CD4-positive, alpha-beta memory T cell (primary cell): ENCODE results near the gene THPO. TPM values are rescaled to one million over a fixed set of nuclear protein-coding genes. Genes with fewer than 3 reads are reported as not detected.
"Not testable (repeated sequence)": the region's sequence is repeated elsewhere in the genome, so short reads cannot be mapped to it uniquely, and the experiment has no call there.

ENCODE experiments used
- CTCF ChIA-PET: fragments of 350-600 bp; sonication (Branson Sonifier 250); formaldehyde crosslinking; loops from one replicate; lab custom pipeline; 2021; ENCODE audit warnings: inconsistent platforms; ENCODE audit not compliant: partially characterized antibody; lab: Charles Lee
- POLR2A ChIA-PET: fragments of 350-600 bp; sonication (Branson Sonifier 250); formaldehyde crosslinking; loops from one replicate; lab custom pipeline; 2021; ENCODE audit not compliant: partially characterized antibody; lab: Charles Lee
- DNase-seq, 5 donors: peaks; one replicate each; pipeline versions ENCODE4 v3.0.0 to v3.0.0-alpha.2; 2020 to 2022; ENCODE audit warnings: mixed read lengths in 1 of 5
- H3K27ac ChIP-seq: one replicate; pipeline ENCODE4 v1.7.0; 2013; ENCODE audit warnings: low read depth, low read length
- H3K27me3 ChIP-seq: 2 replicates; pipeline ENCODE4 v1.7.0; 2013; ENCODE audit warnings: mild to moderate bottlenecking, low read length, moderate library complexity; ENCODE audit not compliant: insufficient read depth
- H3K36me3 ChIP-seq: 2 replicates; pipeline ENCODE4 v1.7.0; 2013; ENCODE audit warnings: mild to moderate bottlenecking, low read length, moderate library complexity; ENCODE audit not compliant: insufficient read depth
- H3K4me1 ChIP-seq: 2 replicates; pipeline ENCODE4 v1.7.0; 2013; ENCODE audit warnings: mild to moderate bottlenecking, low read length, moderate library complexity; ENCODE audit not compliant: insufficient read depth
- H3K4me3 ChIP-seq, 2 donors: one replicate each; pipeline ENCODE4 v1.7.0; 2013; ENCODE audit warnings: low read length in 2 of 2, mild to moderate bottlenecking in 1 of 2
- H3K9me3 ChIP-seq, 2 donors: one replicate each; pipeline ENCODE4 v1.7.0; 2013; ENCODE audit warnings: low read length in 2 of 2, control low read depth in 1 of 2; ENCODE audit not compliant: control insufficient read depth in 1 of 2
- H3K27ac Mint-ChIP-seq, 7 donors: one replicate each; pipeline ENCODE4 v1.8.0; 2020 to 2021; ENCODE audit warnings: mixed read lengths in 7 of 7, mild to moderate bottlenecking in 6 of 7, inconsistent platforms in 3 of 7, moderate library complexity in 3 of 7
- H3K27me3 Mint-ChIP-seq, 2 donors: one replicate each; pipeline ENCODE4 v1.8.0; 2020 to 2021; ENCODE audit warnings: mixed read lengths in 2 of 2
- H3K36me3 Mint-ChIP-seq, 2 donors: one replicate each; pipeline ENCODE4 v1.8.0; 2020 to 2021; ENCODE audit warnings: mixed read lengths in 2 of 2, inconsistent platforms in 1 of 2, mild to moderate bottlenecking in 1 of 2
- H3K4me1 Mint-ChIP-seq, 4 donors: one replicate each; pipeline ENCODE4 v1.8.0; 2020 to 2021; ENCODE audit warnings: mixed read lengths in 4 of 4, mild to moderate bottlenecking in 1 of 4
- H3K4me3 Mint-ChIP-seq, 8 donors: one replicate each; pipeline ENCODE4 v1.8.0; 2020 to 2021; ENCODE audit warnings: mixed read lengths in 8 of 8, mild to moderate bottlenecking in 7 of 8, moderate library complexity in 6 of 8, inconsistent platforms in 3 of 8
- H3K9me3 Mint-ChIP-seq, 8 donors: one replicate each; pipeline ENCODE4 v1.8.0; 2020 to 2021; ENCODE audit warnings: mixed read lengths in 8 of 8, mild to moderate bottlenecking in 5 of 8, inconsistent platforms in 3 of 8, moderate library complexity in 1 of 8
- intact Hi-C: fragments of 100-400 bp; cut with micrococcal nuclease; formaldehyde crosslinking; loops from one replicate; pipeline ENCODE4 v1.15.1; 2023
- polyA plus RNA-seq, 2 donors: library from polyadenylated mRNA; unstranded; fragments of 300-500 nt; fragmentation: Illumina TruSeq; gene quantifications; one replicate each; pipeline ENCODE4 v1.2.3, GENCODE V29; 2021
- total RNA-seq, 2 experiments: library from RNA; stranded (reverse); gene quantifications; one replicate each; pipeline ENCODE4 v1.2.3, GENCODE V29; 2021

THPO gene
- total and polyA plus RNA-seq, 4 experiments from 2014 or later, result not detected

GRCh38 chr3:184344579-184345316, 33.3 kb downstream of the THPO start:
- CTCF ChIA-PET, result no interaction called here

GRCh38 chr3:184343200-184343876, 34.7 kb downstream of the THPO start:
- no peak for DNase-seq
- H3K4me3 ChIP-seq, result no peak overlapping the region
- no peaks in the 10 kb centered on the region for H3K4me1 ChIP-seq
- no peaks in the 10 kb centered on the region for H3K27me3 Mint-ChIP-seq
- H3K27ac Mint-ChIP-seq, result peak overlapping the region in 1 of 7 donors; percentile 35
- H3K9me3 ChIP-seq, result no peaks in the 10 kb centered on the region
- H3K4me1 Mint-ChIP-seq, result peaks cover 1 to 16% (median 3%) of the 10 kb centered on the region in 4 donors
- CTCF ChIA-PET, result no interaction called here
- intact Hi-C loops, result no loop called here
- H3K9me3 Mint-ChIP-seq, result no peaks in the 10 kb centered on the region
- peaks cover 3% of the 10 kb centered on the region for H3K36me3 ChIP-seq
- H3K4me3 Mint-ChIP-seq, result no peak overlapping the region
- no peaks in the 10 kb centered on the region for H3K27me3 ChIP-seq
- POLR2A ChIA-PET, result no interaction called here
- no peak overlapping the region for H3K27ac ChIP-seq
- H3K36me3 Mint-ChIP-seq, result peaks cover 4 to 13% of the 10 kb centered on the region in 2 donors

More at GRCh38 chr3:184344579-184345316, 33.3 kb downstream of the THPO start:
- POLR2A ChIA-PET, result no interaction called here
- Histone ChIP-seq H3K36me3 (peaks cover 3% of the 10 kb centered on the region), H3K9me3 (no peaks in the 10 kb centered on the region), H3K27ac (no peak overlapping the region), H3K4me3 (no peak overlapping the region), H3K27me3 (no peaks in the 10 kb centered on the region), H3K4me1 (no peaks in the 10 kb centered on the region)
- intact Hi-C loops, result no loop called here
- Mint-ChIP-seq H3K9me3 (no peaks in the 10 kb centered on the region), H3K4me1 (peaks cover 0 to 16% (median under 1%) of the 10 kb centered on the region in 4 donors), H3K27me3 (no peaks in the 10 kb centered on the region), H3K27ac (no peak overlapping the region), H3K4me3 (no peak overlapping the region), H3K36me3 (peaks cover 4 to 13% of the 10 kb centered on the region in 2 donors)
- no peak for DNase-seq

GRCh38 chr3:184341925-184342324, 36.1 kb downstream of the THPO start:
- H3K4me3 Mint-ChIP-seq, result no peak overlapping the region
- H3K4me1 Mint-ChIP-seq, result peaks cover 9 to 30% (median 17%) of the 10 kb centered on the region in 4 donors
- Histone ChIP-seq H3K27ac (no peak overlapping the region), H3K36me3 (peaks cover 3% of the 10 kb centered on the region), H3K4me3 (no peak overlapping the region), H3K9me3 (no peaks in the 10 kb centered on the region), H3K27me3 (no peaks in the 10 kb centered on the region), H3K4me1 (peaks cover 6% of the 10 kb centered on the region)
- intact Hi-C loops, result no loop called here
- ChIA-PET CTCF (no interaction called here), POLR2A (no interaction called here)
- peaks cover 4 to 13% of the 10 kb centered on the region in 2 donors for H3K36me3 Mint-ChIP-seq
- no peak for DNase-seq
- H3K27ac Mint-ChIP-seq, result peak overlapping the region in 2 of 7 donors; percentile 72 to 76
- no peaks in the 10 kb centered on the region for H3K9me3 Mint-ChIP-seq
- no peaks in the 10 kb centered on the region for H3K27me3 Mint-ChIP-seq

- H3K27me3 ChIP-seq, H3K4me3 ChIP-seq, H3K9me3 Mint-ChIP-seq, H3K9me3 ChIP-seq, H3K27ac ChIP-seq, H3K27ac Mint-ChIP-seq, intact Hi-C loops, DNase-seq, H3K36me3 ChIP-seq, H3K4me3 Mint-ChIP-seq, H3K27me3 Mint-ChIP-seq: not testable (repeated sequence)
- peaks cover 20% of the 10 kb centered on the region for H3K4me1 ChIP-seq
- H3K4me1 Mint-ChIP-seq, result peaks cover 16 to 43% (median 26%) of the 10 kb centered on the region in 4 donors
- ChIA-PET POLR2A (interaction anchor here (1.0 kb wide), 1 partner anchor 23 kb away, joined by 3 read pairs; no protein-coding TSS in a partner anchor), CTCF (interaction anchor here (1.0 kb wide), 1 partner anchor 37 kb away, joined by 3 read pairs; no protein-coding TSS in a partner anchor)
- peaks cover 5 to 16% of the 10 kb centered on the region in 2 donors for H3K36me3 Mint-ChIP-seq
These were observed 38.4 kb downstream of the THPO start for GRCh38 chr3:184339451-184340135.

DNA sequence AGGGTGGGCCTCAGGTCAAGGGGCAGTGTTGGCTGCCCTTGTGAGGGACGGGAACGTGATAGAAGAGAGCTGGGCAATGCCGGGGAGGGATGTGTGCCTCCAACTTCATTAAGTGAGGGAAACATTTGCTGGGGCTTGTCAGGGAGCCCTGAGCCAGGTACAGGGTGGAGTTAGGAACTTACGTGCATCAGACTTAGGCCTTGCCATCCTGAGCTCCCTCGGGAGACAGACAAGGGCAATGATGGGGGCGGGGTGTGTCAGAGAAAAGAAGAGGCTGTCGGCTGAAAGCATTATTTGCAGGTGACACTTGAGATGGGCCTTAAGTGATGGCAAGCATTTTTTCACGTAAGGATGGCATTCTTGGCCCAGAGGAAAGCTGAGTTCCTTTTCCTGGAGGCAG, 39.0 kb downstream of the THPO start:
- Histone ChIP-seq H3K36me3 (peaks cover 3% of the 10 kb centered on the region), H3K9me3 (no peaks in the 10 kb centered on the region), H3K4me3 (no peak overlapping the region), H3K27ac (no peak overlapping the region), H3K27me3 (no peaks in the 10 kb centered on the region), H3K4me1 (peaks cover 20% of the 10 kb centered on the region)
- Mint-ChIP-seq H3K4me3 (peak overlapping the region in 1 of 8 donors; percentile 51), H3K4me1 (peaks cover 22 to 48% (median 26%) of the 10 kb centered on the region in 4 donors), H3K27ac (peak overlapping the region in 2 of 7 donors; percentile 9 to 43), H3K9me3 (no peaks in the 10 kb centered on the region), H3K27me3 (no peaks in the 10 kb centered on the region), H3K36me3 (peaks cover 11 to 22% of the 10 kb centered on the region in 2 donors)
- CTCF ChIA-PET, result interaction anchor here (1.0 to 1.5 kb wide), 3 partner anchors 37 to 201 kb away, joined by 3 to 5 read pairs (median 3); no protein-coding TSS in a partner anchor
- POLR2A ChIA-PET, result interaction anchor here (1.0 kb wide), 1 partner anchor 24 kb away, joined by 3 read pairs; no protein-coding TSS in a partner anchor
- intact Hi-C loops, result no loop called here
- no peak for DNase-seq

- H3K9me3 Mint-ChIP-seq, result no peaks in the 10 kb centered on the region
- H3K36me3 Mint-ChIP-seq, result peaks cover 13 to 27% of the 10 kb centered on the region in 2 donors
- Histone ChIP-seq H3K27me3 (no peaks in the 10 kb centered on the region), H3K27ac (no peak overlapping the region), H3K4me1 (peaks cover 20% of the 10 kb centered on the region), H3K36me3 (peaks cover 7% of the 10 kb centered on the region), H3K9me3 (no peaks in the 10 kb centered on the region), H3K4me3 (no peak overlapping the region)
- peak in 2 of 5 donors; percentile 11 to 52 for DNase-seq
- H3K4me1 Mint-ChIP-seq, result peaks cover 22 to 53% (median 26%) of the 10 kb centered on the region in 4 donors
- peak overlapping the region in 3 of 8 donors; percentile 22 to 47 (median 41) for H3K4me3 Mint-ChIP-seq
- intact Hi-C loops, result no loop called here
- CTCF ChIA-PET, result interaction anchor here (1.0 to 1.5 kb wide), 3 partner anchors 36 to 202 kb away, joined by 3 to 5 read pairs (median 3); no protein-coding TSS in a partner anchor
- peak overlapping the region in 1 of 7 donors; percentile 22 for H3K27ac Mint-ChIP-seq
- no peaks in the 10 kb centered on the region for H3K27me3 Mint-ChIP-seq
- POLR2A ChIA-PET, result interaction anchor here (1.0 to 2.7 kb wide), 2 partner anchors 23 to 24 kb away, joined by 3 to 10 read pairs; partner anchors contain the start of genes CLCN2 and POLR2H
These were observed 39.5 kb downstream of the THPO start for GRCh38 chr3:184338511-184338945.
